ENCODE results near the gene PHACTR4.
"Not testable (repeated sequence)": the region's sequence is repeated elsewhere in the genome, so short reads cannot be mapped to it uniquely, and the experiment has no call there.

The PHACTR4 gene

DNA sequence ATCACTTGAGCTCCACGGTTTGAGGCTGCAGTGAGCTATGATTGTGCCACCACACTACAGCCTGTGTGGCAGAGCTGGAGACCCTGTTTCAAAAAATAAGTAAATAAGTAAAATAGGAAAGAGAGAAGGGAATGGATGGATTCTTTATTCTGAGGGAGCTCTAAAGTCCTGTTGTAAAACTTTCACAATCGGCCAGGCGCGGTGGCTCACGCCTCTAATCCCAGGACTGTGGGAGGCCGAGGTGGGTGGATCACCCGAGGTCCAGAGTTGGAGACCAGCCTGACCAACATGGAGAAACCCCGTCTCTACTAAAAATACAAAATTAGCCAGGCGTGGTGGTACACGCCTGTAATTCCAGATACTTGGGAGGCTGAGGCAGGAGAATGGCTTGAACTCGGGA lies 6.1 kb downstream of the PHACTR4 start:
- H3K23ac ChIP-seq (ENCODE audit: low read length); H3K27me3 ChIP-seq (ENCODE audit: insufficient read depth, low read length); DNase-seq; H2BK5ac ChIP-seq (ENCODE audit: low read depth, low read length, poor library complexity); H4K8ac ChIP-seq (ENCODE audit: low read depth, low read length); H3K18ac ChIP-seq (ENCODE audit: low read length); H3K4me3 ChIP-seq (ENCODE audit: low read depth, low read length); H3K4me1 ChIP-seq (ENCODE audit: control insufficient read depth in 1 of 2, insufficient read depth in 2 of 2, low read length in 2 of 2); H3K9ac ChIP-seq (ENCODE audit: low read length); H2BK120ac ChIP-seq (ENCODE audit: insufficient read depth, low read length, poor library complexity); H3K4ac ChIP-seq (ENCODE audit: low read depth, low read length); H3K36me3 ChIP-seq (ENCODE audit: control insufficient read depth in 1 of 2, insufficient read depth in 2 of 2, low read length in 2 of 2); H3K9me3 ChIP-seq (ENCODE audit: insufficient read depth, low read depth, low read length); H2AK5ac ChIP-seq (ENCODE audit: low read length); H3K14ac ChIP-seq (ENCODE audit: low read length); H3K27ac ChIP-seq (ENCODE audit: low read depth, low read length); H3K79me2 ChIP-seq (ENCODE audit: control insufficient read depth, insufficient read depth, low read length, poor library complexity); H3K79me1 ChIP-seq (ENCODE audit: low read length); H2AFZ ChIP-seq (ENCODE audit: insufficient read depth, low read length, poor library complexity); H2BK12ac ChIP-seq (ENCODE audit: low read length); H4K91ac ChIP-seq (ENCODE audit: low read depth, low read length); H3K4me2 ChIP-seq (ENCODE audit: low read length): not testable (repeated sequence)
- WGBS (ENCODE audit: extremely low coverage, insufficient coverage, insufficient read length): no CpG with 5 or more reads among the region's 11 CpGs
- peak overlapping the region; percentile 9 for H4K12ac ChIP-seq (ENCODE audit: low read depth, low read length)

DNA sequence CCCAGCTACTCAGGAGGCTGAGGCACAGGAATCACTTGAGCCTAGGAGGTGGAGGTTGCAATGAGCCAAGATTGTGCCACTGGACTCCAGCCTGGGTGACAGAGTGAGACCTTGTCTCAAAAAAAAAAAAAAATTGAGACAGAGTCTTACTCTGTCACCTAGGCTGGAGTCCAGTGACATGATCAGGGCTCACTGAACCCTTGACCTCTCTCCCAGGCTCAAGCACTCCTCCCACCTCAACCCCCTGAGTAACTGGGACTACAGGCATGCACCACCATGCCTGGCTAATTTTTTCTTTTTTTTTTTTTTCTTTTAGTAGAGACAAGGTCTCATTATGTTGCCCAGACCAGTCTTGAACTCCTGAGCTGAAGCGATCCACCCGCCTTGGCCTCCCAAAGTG lies 6.7 kb downstream of the PHACTR4 start:
- not testable (repeated sequence) for H3K27ac ChIP-seq (ENCODE audit: low read depth, low read length); H3K9ac ChIP-seq (ENCODE audit: low read length); H3K23ac ChIP-seq (ENCODE audit: low read length); H2BK12ac ChIP-seq (ENCODE audit: low read length); H3K27me3 ChIP-seq (ENCODE audit: insufficient read depth, low read length); H3K4ac ChIP-seq (ENCODE audit: low read depth, low read length); H2AK5ac ChIP-seq (ENCODE audit: low read length); H3K18ac ChIP-seq (ENCODE audit: low read length); H3K9me3 ChIP-seq (ENCODE audit: insufficient read depth, low read depth, low read length); H3K36me3 ChIP-seq (ENCODE audit: control insufficient read depth in 1 of 2, insufficient read depth in 2 of 2, low read length in 2 of 2); DNase-seq; H3K79me1 ChIP-seq (ENCODE audit: low read length); H3K14ac ChIP-seq (ENCODE audit: low read length); H3K4me2 ChIP-seq (ENCODE audit: low read length); H4K12ac ChIP-seq (ENCODE audit: low read depth, low read length); H2BK120ac ChIP-seq (ENCODE audit: insufficient read depth, low read length, poor library complexity); H3K4me3 ChIP-seq (ENCODE audit: low read depth, low read length); H4K91ac ChIP-seq (ENCODE audit: low read depth, low read length); H2AFZ ChIP-seq (ENCODE audit: insufficient read depth, low read length, poor library complexity); H3K4me1 ChIP-seq (ENCODE audit: control insufficient read depth in 1 of 2, insufficient read depth in 2 of 2, low read length in 2 of 2); H4K8ac ChIP-seq (ENCODE audit: low read depth, low read length); H3K79me2 ChIP-seq (ENCODE audit: control insufficient read depth, insufficient read depth, low read length, poor library complexity); H2BK5ac ChIP-seq (ENCODE audit: low read depth, low read length, poor library complexity)
- WGBS (ENCODE audit: extremely low coverage, insufficient coverage, insufficient read length): no CpG with 5 or more reads among the region's 2 CpGs

DNA sequence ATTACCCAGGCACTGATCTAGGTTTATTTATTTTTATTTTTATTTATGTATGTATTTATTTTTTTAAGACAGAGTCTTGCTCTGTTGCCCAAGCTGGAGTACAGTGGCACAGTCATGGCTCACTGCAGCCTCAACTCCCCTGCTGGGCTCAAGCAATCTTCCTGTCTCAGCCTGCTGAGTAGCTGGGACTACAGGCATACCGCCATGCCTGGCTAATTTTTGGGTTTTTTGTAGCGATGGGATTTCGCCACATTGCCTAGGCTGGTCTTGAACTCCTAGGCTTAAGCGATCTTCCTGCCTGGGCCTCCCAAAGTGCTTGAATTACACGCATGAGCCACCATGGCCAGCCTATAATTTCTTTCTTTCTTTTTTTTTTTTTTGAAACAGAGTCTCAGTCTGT lies 9.4 kb downstream of the PHACTR4 start:
- Histone ChIP-seq H3K23ac (ENCODE audit: low read length) (no peak overlapping the region), H3K27ac (ENCODE audit: low read depth, low read length) (no peak overlapping the region), H3K14ac (ENCODE audit: low read length) (no peak overlapping the region), H4K8ac (ENCODE audit: low read depth, low read length) (no peak overlapping the region), H4K91ac (ENCODE audit: low read depth, low read length) (no peak overlapping the region), H3K4me1 (ENCODE audit: control insufficient read depth in 1 of 2, insufficient read depth in 2 of 2, low read length in 2 of 2) (no peaks in the 10 kb centered on the region), H4K12ac (ENCODE audit: low read depth, low read length) (no peak overlapping the region), H2BK12ac (ENCODE audit: low read length) (no peak overlapping the region), H2BK5ac (ENCODE audit: low read depth, low read length, poor library complexity) (no peak overlapping the region), H2BK120ac (ENCODE audit: insufficient read depth, low read length, poor library complexity) (no peak overlapping the region), H3K9ac (ENCODE audit: low read length) (no peak overlapping the region), H3K18ac (ENCODE audit: low read length) (no peak overlapping the region), H3K79me1 (ENCODE audit: low read length) (no peaks in the 10 kb centered on the region), H3K36me3 (ENCODE audit: control insufficient read depth in 1 of 2, insufficient read depth in 2 of 2, low read length in 2 of 2) (peaks cover 2 to 8% of the 10 kb centered on the region in 2 experiments), H2AK5ac (ENCODE audit: low read length) (no peak overlapping the region), H3K79me2 (ENCODE audit: control insufficient read depth, insufficient read depth, low read length, poor library complexity) (peaks cover 3% of the 10 kb centered on the region), H2AFZ (ENCODE audit: insufficient read depth, low read length, poor library complexity) (no peak overlapping the region), H3K27me3 (ENCODE audit: insufficient read depth, low read length) (no peaks in the 10 kb centered on the region), H3K4me2 (ENCODE audit: low read length) (no peak overlapping the region), H3K9me3 (ENCODE audit: insufficient read depth, low read depth, low read length) (no peaks in the 10 kb centered on the region), H3K4ac (ENCODE audit: low read depth, low read length) (peak overlapping the region; percentile 47), H3K4me3 (ENCODE audit: low read depth, low read length) (no peak overlapping the region)
- DNase-seq: no peak
- no CpG with 5 or more reads among the region's 5 CpGs for WGBS (ENCODE audit: extremely low coverage, insufficient coverage, insufficient read length)

DNA sequence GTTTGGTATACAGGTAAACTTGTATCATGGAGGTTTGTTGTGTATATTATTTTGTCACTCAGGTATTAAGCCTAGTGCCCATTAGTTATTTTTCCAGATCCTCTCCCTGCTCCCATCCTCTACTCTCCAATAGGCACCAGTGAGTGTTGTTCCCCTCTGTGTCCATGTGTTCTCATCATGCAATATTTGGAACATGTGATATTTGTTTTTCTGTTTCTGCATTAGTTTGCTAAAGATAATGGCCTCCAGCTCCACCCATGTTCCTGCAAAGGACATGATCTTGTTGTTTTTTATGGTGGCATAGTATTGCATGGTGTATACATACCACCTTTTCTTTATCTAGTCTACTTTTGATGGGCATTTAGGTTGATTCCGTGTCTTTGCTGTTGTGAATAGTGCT lies 10.9 kb downstream of the PHACTR4 start:
- Histone ChIP-seq H4K12ac (ENCODE audit: low read depth, low read length) (no peak overlapping the region), H3K14ac (ENCODE audit: low read length) (no peak overlapping the region), H3K79me1 (ENCODE audit: low read length) (no peaks in the 10 kb centered on the region), H3K4me1 (ENCODE audit: control insufficient read depth in 1 of 2, insufficient read depth in 2 of 2, low read length in 2 of 2) (no peaks in the 10 kb centered on the region), H2AK5ac (ENCODE audit: low read length) (no peak overlapping the region), H2BK120ac (ENCODE audit: insufficient read depth, low read length, poor library complexity) (no peak overlapping the region), H3K27ac (ENCODE audit: low read depth, low read length) (no peak overlapping the region), H2AFZ (ENCODE audit: insufficient read depth, low read length, poor library complexity) (no peak overlapping the region), H3K79me2 (ENCODE audit: control insufficient read depth, insufficient read depth, low read length, poor library complexity) (peaks cover 3% of the 10 kb centered on the region), H3K4ac (ENCODE audit: low read depth, low read length) (no peak overlapping the region), H2BK12ac (ENCODE audit: low read length) (no peak overlapping the region), H4K91ac (ENCODE audit: low read depth, low read length) (no peak overlapping the region), H3K36me3 (ENCODE audit: control insufficient read depth in 1 of 2, insufficient read depth in 2 of 2, low read length in 2 of 2) (peaks cover 2 to 8% of the 10 kb centered on the region in 2 experiments), H3K9ac (ENCODE audit: low read length) (no peak overlapping the region), H3K4me3 (ENCODE audit: low read depth, low read length) (no peak overlapping the region), H4K8ac (ENCODE audit: low read depth, low read length) (no peak overlapping the region), H3K27me3 (ENCODE audit: insufficient read depth, low read length) (no peaks in the 10 kb centered on the region), H3K4me2 (ENCODE audit: low read length) (no peak overlapping the region), H3K18ac (ENCODE audit: low read length) (no peak overlapping the region), H2BK5ac (ENCODE audit: low read depth, low read length, poor library complexity) (no peak overlapping the region), H3K9me3 (ENCODE audit: insufficient read depth, low read depth, low read length) (no peaks in the 10 kb centered on the region), H3K23ac (ENCODE audit: low read length) (no peak overlapping the region)
- no peak for DNase-seq
- no CpG with 5 or more reads among the region's 1 CpG for WGBS (ENCODE audit: extremely low coverage, insufficient coverage, insufficient read length)
